ENCODE results near the gene RPUSD3.

DNA sequence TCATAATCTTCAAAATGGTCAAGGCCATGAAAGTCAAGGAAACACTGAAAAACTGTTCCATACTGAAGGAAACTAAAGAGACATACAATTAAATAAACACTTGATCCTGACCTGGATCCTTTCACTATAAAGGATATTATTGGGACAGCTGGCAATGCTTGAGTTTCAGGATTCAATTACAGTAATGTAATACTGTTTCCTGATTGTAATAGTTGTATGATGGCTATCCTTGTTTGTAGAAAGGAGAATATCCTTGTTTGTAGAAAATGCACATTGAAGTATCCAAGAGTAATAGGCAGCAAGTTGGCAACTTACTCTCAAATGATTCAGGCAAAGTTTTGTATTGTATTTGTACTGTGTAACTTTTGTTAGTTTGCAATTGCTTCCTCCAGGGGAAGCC, 31.6 kb upstream of the RPUSD3 start:
- TF ChIP-seq CTCF (conservative IDR thresholded peaks at IDR 0.05): no peak
- TF ChIP-seq EZH2 (IDR thresholded peaks at IDR 0.05; ENCODE audit: low read depth): no peak
